ENCODE data around the gene LMAN2L.

LMAN2L gene

GRCh38 chr2:96733931-96734330 is 5.9 kb downstream of the LMAN2L start:
- H3K36me3 ChIP-seq (ENCODE audit: insufficient read depth, low read length), result peaks cover 57% of the 10 kb centered on the region
- H3K9ac ChIP-seq (ENCODE audit: low read depth, low read length), result no peak overlapping the region
- no peaks in the 10 kb centered on the region for H4K20me1 ChIP-seq (ENCODE audit: insufficient read depth, low read length)
- H3K79me2 ChIP-seq (ENCODE audit: insufficient read depth, low read length), result peaks cover 13% of the 10 kb centered on the region
- no peak overlapping the region for H3K27ac ChIP-seq (ENCODE audit: low read length)
- peaks cover 13% of the 10 kb centered on the region for H3K4me1 ChIP-seq (ENCODE audit: insufficient read depth, low read length)
- no peak for ATAC-seq (ENCODE audit: insufficient read depth, low read depth)
- no peak for DNase-seq
- H3K27me3 ChIP-seq (ENCODE audit: insufficient read depth, low read length, poor library complexity), result no peaks in the 10 kb centered on the region
- H2AFZ ChIP-seq (ENCODE audit: low read depth, low read length), result no peak overlapping the region
- H3K4me3 ChIP-seq (ENCODE audit: low read depth in 1 of 2, low read length in 2 of 2), result no peak overlapping the region
- TF ChIP-seq EZH2 (IDR thresholded peaks at IDR 0.05; ENCODE audit: borderline replicate concordance, low read depth, low read length, severe bottlenecking) (no peak), CTCF (IDR thresholded peaks at IDR 0.05; ENCODE audit: borderline replicate concordance, extremely low read depth, low read length, poor library complexity, severe bottlenecking) (no peak)
- H3K4me2 ChIP-seq (ENCODE audit: insufficient read depth, low read length), result no peak overlapping the region
- H3K9me3 ChIP-seq (ENCODE audit: insufficient read depth, low read length, severe bottlenecking), result no peaks in the 10 kb centered on the region

- H3K4me2 ChIP-seq (ENCODE audit: insufficient read depth, low read length), result no peak overlapping the region
- peaks cover 62% of the 10 kb centered on the region for H3K36me3 ChIP-seq (ENCODE audit: insufficient read depth, low read length)
- H2AFZ ChIP-seq (ENCODE audit: low read depth, low read length), result no peak overlapping the region
- H4K20me1 ChIP-seq (ENCODE audit: insufficient read depth, low read length), result no peaks in the 10 kb centered on the region
- H3K27ac ChIP-seq (ENCODE audit: low read length), result no peak overlapping the region
- no peak overlapping the region for H3K4me3 ChIP-seq (ENCODE audit: low read depth in 1 of 2, low read length in 2 of 2)
- H3K9me3 ChIP-seq (ENCODE audit: insufficient read depth, low read length, severe bottlenecking), result no peaks in the 10 kb centered on the region
- H3K9ac ChIP-seq (ENCODE audit: low read depth, low read length), result no peak overlapping the region
- no peaks in the 10 kb centered on the region for H3K79me2 ChIP-seq (ENCODE audit: insufficient read depth, low read length)
- DNase-seq, result no peak
- no peaks in the 10 kb centered on the region for H3K4me1 ChIP-seq (ENCODE audit: insufficient read depth, low read length)
- TF ChIP-seq EZH2 (IDR thresholded peaks at IDR 0.05; ENCODE audit: borderline replicate concordance, low read depth, low read length, severe bottlenecking), result no peak
- no peak for TF ChIP-seq CTCF (IDR thresholded peaks at IDR 0.05; ENCODE audit: borderline replicate concordance, extremely low read depth, low read length, poor library complexity, severe bottlenecking)
- no peak for ATAC-seq (ENCODE audit: insufficient read depth, low read depth)
- no peaks in the 10 kb centered on the region for H3K27me3 ChIP-seq (ENCODE audit: insufficient read depth, low read length, poor library complexity)
Measured at GRCh38 chr2:96730212-96730611, 9.7 kb downstream of the LMAN2L start.

GRCh38 chr2:96729748-96730147 is 10.1 kb downstream of the LMAN2L start:
- no peak for DNase-seq
- Histone ChIP-seq H3K79me2 (ENCODE audit: insufficient read depth, low read length) (no peaks in the 10 kb centered on the region), H3K9ac (ENCODE audit: low read depth, low read length) (no peak overlapping the region), H3K9me3 (ENCODE audit: insufficient read depth, low read length, severe bottlenecking) (no peaks in the 10 kb centered on the region), H3K27ac (ENCODE audit: low read length) (no peak overlapping the region), H3K4me1 (ENCODE audit: insufficient read depth, low read length) (no peaks in the 10 kb centered on the region), H3K27me3 (ENCODE audit: insufficient read depth, low read length, poor library complexity) (no peaks in the 10 kb centered on the region), H3K4me2 (ENCODE audit: insufficient read depth, low read length) (no peak overlapping the region), H2AFZ (ENCODE audit: low read depth, low read length) (no peak overlapping the region), H4K20me1 (ENCODE audit: insufficient read depth, low read length) (no peaks in the 10 kb centered on the region), H3K4me3 (ENCODE audit: low read depth in 1 of 2, low read length in 2 of 2) (no peak overlapping the region), H3K36me3 (ENCODE audit: insufficient read depth, low read length) (peaks cover 58% of the 10 kb centered on the region)
- ATAC-seq (ENCODE audit: insufficient read depth, low read depth), result no peak
- TF ChIP-seq EZH2 (IDR thresholded peaks at IDR 0.05; ENCODE audit: borderline replicate concordance, low read depth, low read length, severe bottlenecking) (no peak), CTCF (IDR thresholded peaks at IDR 0.05; ENCODE audit: borderline replicate concordance, extremely low read depth, low read length, poor library complexity, severe bottlenecking) (no peak)

- Histone ChIP-seq H2AFZ (ENCODE audit: low read depth, low read length) (no peak overlapping the region), H3K4me3 (ENCODE audit: low read depth in 1 of 2, low read length in 2 of 2) (no peak overlapping the region), H3K4me2 (ENCODE audit: insufficient read depth, low read length) (no peak overlapping the region), H3K79me2 (ENCODE audit: insufficient read depth, low read length) (no peaks in the 10 kb centered on the region), H3K27me3 (ENCODE audit: insufficient read depth, low read length, poor library complexity) (no peaks in the 10 kb centered on the region), H3K9me3 (ENCODE audit: insufficient read depth, low read length, severe bottlenecking) (no peaks in the 10 kb centered on the region), H3K4me1 (ENCODE audit: insufficient read depth, low read length) (no peaks in the 10 kb centered on the region), H4K20me1 (ENCODE audit: insufficient read depth, low read length) (no peaks in the 10 kb centered on the region), H3K9ac (ENCODE audit: low read depth, low read length) (no peak overlapping the region), H3K36me3 (ENCODE audit: insufficient read depth, low read length) (peaks cover 38% of the 10 kb centered on the region), H3K27ac (ENCODE audit: low read length) (no peak overlapping the region)
- TF ChIP-seq CTCF (IDR thresholded peaks at IDR 0.05; ENCODE audit: borderline replicate concordance, extremely low read depth, low read length, poor library complexity, severe bottlenecking), result no peak
- no peak for TF ChIP-seq EZH2 (IDR thresholded peaks at IDR 0.05; ENCODE audit: borderline replicate concordance, low read depth, low read length, severe bottlenecking)
- DNase-seq, result no peak
- ATAC-seq (ENCODE audit: insufficient read depth, low read depth), result no peak
Measured at GRCh38 chr2:96727431-96727830, 12.4 kb downstream of the LMAN2L start.
